ENCODE data around the gene CALML3.

- TF ChIP-seq EZH2 (IDR thresholded peaks at IDR 0.05; ENCODE audit: borderline replicate concordance, low read length) (no peak), CTCF (IDR thresholded peaks at IDR 0.05; ENCODE audit: low read length) (no peak)
Measured at GRCh38 chr10:5486853-5487235, 37.9 kb upstream of the CALML3 start.

Data from OCI-LY1 (cell line).